OCI-LY7 (cell line): Measurements from ENCODE around the gene NAV2. TPM values are rescaled to one million over a fixed set of nuclear protein-coding genes. Genes with fewer than 3 reads are reported as not detected.

Source experiments
- BruUV-seq: library from RNA; stranded (reverse); fragments of 400-500 nt; replicated peaks from 2 replicates; lab custom pipeline; 2021; lab: Mats Ljungman, UMichigan
- CTCF ChIA-PET: fragments of 300-600 bp; sonication (Branson Sonifier 250); formaldehyde crosslinking; loops from one replicate; lab custom pipeline; 2022; ENCODE audit warnings: antibody characterized with exemption; ENCODE audit not compliant: unreplicated experiment; lab: Charles Lee
- POLR2A ChIA-PET: fragments of 300-600 bp; sonication (Branson Sonifier 250); formaldehyde crosslinking; loops from one replicate; lab custom pipeline; 2022; ENCODE audit warnings: antibody characterized with exemption; lab: Charles Lee
- DNase-seq: peaks from one replicate; pipeline ENCODE4 v3.0.0-alpha.2; 2015; ENCODE audit warnings: low spot score
- H2AFZ ChIP-seq: fragments of 200-600 bp; sonication (generic), shearing (Covaris generic); 2 replicates; pipeline ENCODE4 v1.6.1; 2014; ENCODE audit warnings: mild to moderate bottlenecking, antibody characterized with exemption, low read length, moderate library complexity
- H3K27ac ChIP-seq: fragments of 200-600 bp; sonication (generic); 2 replicates; pipeline ENCODE4 v1.5.1; 2014; ENCODE audit warnings: mixed run types, low read depth, mild to moderate bottlenecking, moderate library complexity, low read length, inconsistent platforms; ENCODE audit not compliant: poor library complexity, severe bottlenecking
- H3K36me3 ChIP-seq: fragments of 200-600 bp; sonication (generic); 2 replicates; pipeline ENCODE4 v1.6.1; 2014; ENCODE audit warnings: mild to moderate bottlenecking, antibody characterized with exemption, low read length, moderate library complexity, mixed read lengths; ENCODE audit not compliant: insufficient read depth
- H3K4me1 ChIP-seq: fragments of 200-600 bp; sonication (generic); 2 replicates; pipeline ENCODE4 v1.5.1; 2014; ENCODE audit warnings: mild to moderate bottlenecking, low read length; ENCODE audit not compliant: insufficient read depth, poor library complexity, severe bottlenecking
- H3K4me2 ChIP-seq: fragments of 200-600 bp; sonication (generic); 2 replicates; pipeline ENCODE4 v1.6.1; 2014; ENCODE audit warnings: mild to moderate bottlenecking, low read length
- H3K4me3 ChIP-seq: fragments of 200-600 bp; sonication (generic); 2 replicates; pipeline ENCODE4 v1.5.1; 2014; ENCODE audit warnings: mild to moderate bottlenecking, low read depth, low read length; ENCODE audit not compliant: poor library complexity, severe bottlenecking
- H3K79me2 ChIP-seq: fragments of 200-600 bp; sonication (generic); 2 replicates; pipeline ENCODE4 v1.6.1; 2016; ENCODE audit warnings: low read depth, mild to moderate bottlenecking, low read length, moderate library complexity, mixed read lengths; ENCODE audit not compliant: insufficient read depth
- H3K9me2 ChIP-seq: fragments of 200-600 bp; sonication (generic); 2 replicates; pipeline ENCODE4 v1.6.1; 2016; ENCODE audit warnings: mild to moderate bottlenecking, low read length, mixed read lengths; ENCODE audit not compliant: insufficient read depth
- H3K9me3 ChIP-seq: fragments of 200-600 bp; sonication (generic); 2 replicates; pipeline ENCODE4 v1.6.1; 2014; ENCODE audit warnings: mild to moderate bottlenecking, mixed run types, low read length, mixed read lengths
- H4K20me1 ChIP-seq: fragments of 200-600 bp; sonication (generic); 2 replicates; pipeline ENCODE4 v1.6.1; 2014; ENCODE audit warnings: mild to moderate bottlenecking, antibody characterized with exemption, low read length, moderate library complexity, mixed read lengths; ENCODE audit not compliant: insufficient read depth
- EZH2phosphoT487 ChIP-seq: fragments of 200-600 bp; sonication (generic); IDR thresholded peaks from 2 replicates; pipeline ENCODE4 v1.6.1; 2018; ENCODE audit warnings: low read depth, borderline replicate concordance, mild to moderate bottlenecking, mixed run types, antibody characterized with exemption, low read length, moderate library complexity, mixed read lengths
- intact Hi-C: fragments of 100-400 bp; cut with micrococcal nuclease; formaldehyde crosslinking; loops from one replicate; pipeline ENCODE4 v1.10.0; 2022; ENCODE audit not compliant: unreplicated experiment
- total RNA-seq, 2 experiments: library from RNA; depleted of rRNA in 1 of 2; stranded (reverse); fragments of >200 nt in 1 of 2; shearing (Covaris generic) in 1 of 2; gene quantifications; 2 replicates each; pipeline ENCODE4 v1.2.3, GENCODE V29; 2014 to 2022
- TF ChIP-seq, protein P1 (sequence below): fragments of 200-600 bp; sonication (generic); conservative IDR thresholded peaks from 2 replicates; pipeline ENCODE4 v1.5.1; 2014; ENCODE audit warnings: mild to moderate bottlenecking, antibody characterized with exemption, low read length, moderate library complexity, mixed read lengths

NAV2 gene
- total RNA-seq, 2 experiments from 2014 or later: 0.06 to 0.68 TPM

DNA sequence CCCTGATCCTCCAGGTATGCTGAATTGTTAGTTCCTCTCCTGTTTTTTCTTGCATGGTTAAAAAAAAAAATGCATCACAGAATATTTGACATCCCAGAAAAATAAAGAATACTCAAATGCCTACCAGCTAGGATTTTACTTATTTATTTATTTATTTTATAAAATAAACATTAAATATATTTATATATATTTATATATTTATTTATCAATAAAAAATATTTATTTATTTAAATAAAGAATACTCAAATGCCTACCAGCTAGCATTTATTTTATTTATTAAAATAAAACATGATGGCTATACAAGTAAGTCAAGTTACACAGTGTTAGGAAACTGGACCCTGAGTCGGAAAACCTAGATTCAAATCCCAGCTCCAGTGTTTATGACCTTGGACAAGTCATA is 164.1 kb downstream of the NAV2 start:
- intact Hi-C loops: no loop called here
- H3K9me2 ChIP-seq: no peaks in the 10 kb centered on the region
- no peaks in the 10 kb centered on the region for H3K79me2 ChIP-seq
- H3K9me3 ChIP-seq: no peaks in the 10 kb centered on the region
- H4K20me1 ChIP-seq: no peaks in the 10 kb centered on the region
- H2AFZ ChIP-seq: no peak overlapping the region
- DNase-seq: no peak
- H3K4me3 ChIP-seq: no peak overlapping the region
- no peak overlapping the region for H3K27ac ChIP-seq
- no peaks in the 10 kb centered on the region for H3K36me3 ChIP-seq
- no peak for TF ChIP-seq EZH2phosphoT487
- POLR2A ChIA-PET: interaction anchor here (0.6 to 0.7 kb wide), 2 partner anchors 13 to 56 kb away, joined by 3 to 6 read pairs; no protein-coding TSS in a partner anchor
- H3K4me2 ChIP-seq: no peak overlapping the region
- H3K4me1 ChIP-seq: no peaks in the 10 kb centered on the region
- CTCF ChIA-PET: interaction anchor here (1.0 kb wide), 1 partner anchor 48 kb away, joined by 3 read pairs; no protein-coding TSS in a partner anchor
- no TSS peak for BruUV-seq

DNA sequence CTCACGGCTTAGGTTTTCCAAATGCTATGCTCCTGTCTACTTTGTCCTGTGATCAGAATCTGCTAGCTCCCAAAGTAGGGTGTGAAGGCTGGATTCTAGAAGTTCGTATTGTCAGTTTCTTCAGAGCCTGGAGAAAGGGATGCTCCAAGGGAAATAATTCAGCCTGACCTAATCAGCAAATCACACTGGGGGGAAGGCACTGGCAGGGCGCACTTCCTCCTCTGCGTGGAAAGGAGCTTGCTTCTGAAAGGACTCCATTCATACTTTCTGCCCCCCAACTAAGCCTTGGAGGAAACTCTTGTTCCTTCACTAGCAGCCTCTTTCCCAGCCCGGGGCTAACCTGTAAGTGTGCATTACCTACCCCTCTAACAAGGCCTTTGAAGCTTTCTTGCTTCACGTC is 165.9 kb downstream of the NAV2 start:
- no peaks in the 10 kb centered on the region for H3K4me1 ChIP-seq
- H3K9me2 ChIP-seq: no peaks in the 10 kb centered on the region
- no peaks in the 10 kb centered on the region for H4K20me1 ChIP-seq
- no peak overlapping the region for H3K4me3 ChIP-seq
- H3K4me2 ChIP-seq: no peak overlapping the region
- no peaks in the 10 kb centered on the region for H3K36me3 ChIP-seq
- BruUV-seq: no TSS peak
- H3K79me2 ChIP-seq: no peaks in the 10 kb centered on the region
- ChIA-PET CTCF (no interaction called here), POLR2A (interaction anchor here (0.7 kb wide), 1 partner anchor 26 kb away, joined by 4 read pairs; no protein-coding TSS in a partner anchor)
- H3K9me3 ChIP-seq: no peaks in the 10 kb centered on the region
- no peak for DNase-seq
- H3K27ac ChIP-seq: no peak overlapping the region
- TF ChIP-seq, protein P1, sequence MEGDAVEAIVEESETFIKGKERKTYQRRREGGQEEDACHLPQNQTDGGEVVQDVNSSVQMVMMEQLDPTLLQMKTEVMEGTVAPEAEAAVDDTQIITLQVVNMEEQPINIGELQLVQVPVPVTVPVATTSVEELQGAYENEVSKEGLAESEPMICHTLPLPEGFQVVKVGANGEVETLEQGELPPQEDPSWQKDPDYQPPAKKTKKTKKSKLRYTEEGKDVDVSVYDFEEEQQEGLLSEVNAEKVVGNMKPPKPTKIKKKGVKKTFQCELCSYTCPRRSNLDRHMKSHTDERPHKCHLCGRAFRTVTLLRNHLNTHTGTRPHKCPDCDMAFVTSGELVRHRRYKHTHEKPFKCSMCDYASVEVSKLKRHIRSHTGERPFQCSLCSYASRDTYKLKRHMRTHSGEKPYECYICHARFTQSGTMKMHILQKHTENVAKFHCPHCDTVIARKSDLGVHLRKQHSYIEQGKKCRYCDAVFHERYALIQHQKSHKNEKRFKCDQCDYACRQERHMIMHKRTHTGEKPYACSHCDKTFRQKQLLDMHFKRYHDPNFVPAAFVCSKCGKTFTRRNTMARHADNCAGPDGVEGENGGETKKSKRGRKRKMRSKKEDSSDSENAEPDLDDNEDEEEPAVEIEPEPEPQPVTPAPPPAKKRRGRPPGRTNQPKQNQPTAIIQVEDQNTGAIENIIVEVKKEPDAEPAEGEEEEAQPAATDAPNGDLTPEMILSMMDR: no peak
- TF ChIP-seq EZH2phosphoT487: no peak
- intact Hi-C loops: no loop called here
- H2AFZ ChIP-seq: no peak overlapping the region

DNA sequence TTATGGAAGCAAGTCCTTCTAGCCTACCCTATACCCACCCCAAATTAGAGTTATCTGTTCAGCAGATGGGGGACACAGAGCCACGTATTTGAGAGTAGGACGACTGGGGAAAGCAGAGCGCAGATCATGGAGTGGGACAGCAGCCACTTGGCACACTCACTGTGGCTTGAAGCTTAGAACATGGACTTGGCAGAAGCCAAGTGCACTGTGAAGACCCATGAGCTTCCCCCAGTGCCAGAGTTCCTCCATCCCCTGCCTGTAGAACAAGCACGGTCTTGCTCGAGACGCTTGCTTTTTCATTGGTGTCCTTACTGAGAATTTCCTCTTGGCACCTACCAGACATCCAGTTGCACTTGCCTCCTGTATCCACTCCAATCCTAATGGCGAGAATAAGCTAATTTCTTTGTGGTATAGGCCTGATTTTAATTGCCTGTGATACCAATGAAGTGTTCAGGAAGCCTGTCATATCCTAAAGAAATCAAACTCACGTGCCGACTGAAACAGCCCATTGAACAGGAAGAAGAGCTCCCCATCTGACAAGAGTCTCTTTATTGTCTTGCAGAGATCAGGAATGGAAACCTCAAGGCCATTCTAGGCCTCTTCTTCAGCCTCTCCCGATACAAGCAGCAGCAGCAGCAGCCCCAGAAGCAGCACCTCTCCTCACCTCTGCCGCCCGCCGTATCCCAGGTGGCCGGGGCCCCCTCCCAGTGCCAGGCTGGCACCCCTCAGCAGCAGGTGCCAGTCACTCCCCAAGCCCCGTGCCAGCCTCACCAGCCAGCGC is 166.9 kb downstream of the NAV2 start:
- Histone ChIP-seq H3K4me3 (no peak overlapping the region), H2AFZ (no peak overlapping the region), H4K20me1 (no peaks in the 10 kb centered on the region), H3K27ac (no peak overlapping the region), H3K4me1 (no peaks in the 10 kb centered on the region), H3K79me2 (no peaks in the 10 kb centered on the region), H3K36me3 (no peaks in the 10 kb centered on the region), H3K9me2 (no peaks in the 10 kb centered on the region), H3K4me2 (no peak overlapping the region), H3K9me3 (no peaks in the 10 kb centered on the region)
- no peak for DNase-seq
- ChIA-PET CTCF (interaction anchor here (1.2 kb wide), 1 partner anchor 25 kb away, joined by 3 read pairs; no protein-coding TSS in a partner anchor), POLR2A (interaction anchor here (1.3 kb wide), 1 partner anchor 8 kb away, joined by 3 read pairs; no protein-coding TSS in a partner anchor)
- TF ChIP-seq, protein P1: no peak
- no peak for TF ChIP-seq EZH2phosphoT487
- no TSS peak for BruUV-seq
- intact Hi-C loops: no loop called here
